GM18870 (cell line): ENCODE data around the gene ADAT3.

Experiments used
- ATAC-seq: cut with Tn5 transposase; IDR thresholded peaks from one replicate; pipeline ENCODE4 v1.9.1; 2021; ENCODE audit warnings: moderate library complexity; ENCODE audit not compliant: unreplicated experiment

The ADAT3 gene

GRCh38 chr19:1936916-1937610, 31.9 kb downstream of the ADAT3 start:
- ATAC-seq, result no peak

GRCh38 chr19:1938071-1938470, 32.9 kb downstream of the ADAT3 start:
- ATAC-seq, result no peak

GRCh38 chr19:1941146-1942077, 36.2 kb downstream of the ADAT3 start, which contains the start of gene CSNK1G2:
CSNK1G2 (plus strand) TSS chr19:1941172; CDS start chr19:1969773, 28,601 bp downstream.
- no peak for ATAC-seq

GRCh38 chr19:1942078-1942933, 37.1 kb downstream of the ADAT3 start:
- ATAC-seq, result no peak

- no peak for ATAC-seq
These were observed 37.8 kb downstream of the ADAT3 start for GRCh38 chr19:1942934-1943555.

GRCh38 chr19:1943661-1944087, 38.5 kb downstream of the ADAT3 start:
- ATAC-seq, result no peak

GRCh38 chr19:1944088-1944915, 39.1 kb downstream of the ADAT3 start:
- ATAC-seq, result no peak

GRCh38 chr19:1944916-1945561, 39.8 kb downstream of the ADAT3 start:
- no peak for ATAC-seq

GRCh38 chr19:1945899-1946298, 40.7 kb downstream of the ADAT3 start:
- ATAC-seq, result no peak

- ATAC-seq, result no peak
These were observed 42.5 kb downstream of the ADAT3 start for GRCh38 chr19:1947651-1948209.

- ATAC-seq, result no peak
These were observed 44.3 kb downstream of the ADAT3 start for GRCh38 chr19:1949304-1950101.

GRCh38 chr19:1950640-1951039, 45.4 kb downstream of the ADAT3 start:
- no peak for ATAC-seq

- ATAC-seq, result no peak
These were observed 47.4 kb downstream of the ADAT3 start for GRCh38 chr19:1952635-1953034.

GRCh38 chr19:1953037-1953436, 47.8 kb downstream of the ADAT3 start:
- ATAC-seq, result no peak

GRCh38 chr19:1953441-1954094, 48.4 kb downstream of the ADAT3 start:
- no peak for ATAC-seq

- ATAC-seq, result no peak
These were observed 49.3 kb downstream of the ADAT3 start for GRCh38 chr19:1954532-1954933.
